Psoas muscle (tissue), 8 donors: Measurements from ENCODE around the gene SETBP1. TPM values are rescaled to one million over a fixed set of nuclear protein-coding genes. Genes with fewer than 3 reads are reported as not detected.

Experiments
- ATAC-seq, 4 donors: fragments of 200-7000 bp; cut with Tn5 transposase; one replicate each; pipeline ENCODE4 v1.9.1; 2020; ENCODE audit warnings: moderate library complexity in 3 of 4, mild to moderate bottlenecking in 2 of 4
- DNase-seq, 2 donors: peaks; one replicate each; pipeline ENCODE4 v3.0.0-alpha.2; 2020
- H3K27ac ChIP-seq: fragments of 200-600 bp; one replicate; pipeline ENCODE4 v1.8.0; 2022
- H3K27me3 ChIP-seq, 3 donors: fragments of 200-600 bp in 1 of 3; one replicate each; pipeline versions ENCODE4 v1.6.1 to v1.8.0; 2013 to 2022; ENCODE audit warnings: low read length in 2 of 3, mild to moderate bottlenecking in 2 of 3, moderate library complexity in 1 of 3; ENCODE audit not compliant: insufficient read depth in 3 of 3
- H3K36me3 ChIP-seq, 2 donors: fragments of 200-600 bp in 1 of 2; one replicate each; pipeline versions ENCODE4 v1.6.1 to v1.8.0; 2013 to 2022; ENCODE audit warnings: low read depth in 1 of 2, mild to moderate bottlenecking in 1 of 2, moderate library complexity in 1 of 2; ENCODE audit not compliant: insufficient read depth in 1 of 2
- H3K4me1 ChIP-seq: fragments of 200-600 bp; one replicate; pipeline ENCODE4 v1.8.0; 2022
- H3K4me3 ChIP-seq: fragments of 200-600 bp; one replicate; pipeline ENCODE4 v1.8.0; 2022; ENCODE audit warnings: mild to moderate bottlenecking
- H3K9me3 ChIP-seq: fragments of 200-600 bp; one replicate; pipeline ENCODE4 v1.8.0; 2022
- WGBS, 3 donors: extraction: QIAGEN DNeasy Blood & Tissue Kit; methylation state at CpG; one replicate each; pipeline versions ENCODE4 v1.1.6 to v1.1.7; 2013; 5-methylcytosine and 5-hydroxymethylcytosine counted together
- intact Hi-C, 2 donors: fragments of 100-400 bp; cut with DNase I; formaldehyde crosslinking; loops; one replicate each; pipeline versions ENCODE4 v1.11.0 to v1.14.2; 2022
- polyA plus RNA-seq, 3 donors: library from polyadenylated mRNA; stranded (reverse); fragments of 200-250 nt; gene quantifications; one replicate each; pipeline ENCODE4 v1.2.3, GENCODE V29; 2013
- total RNA-seq, 4 donors: library from RNA; stranded (reverse); fragmentation: NEBNext Ultra II Directional in 2 of 4; extraction: Animal tissue kit (Norgen Biotek cat#: 25700) in 2 of 4; gene quantifications; one replicate each; pipeline versions ENCODE4 v1.2.1 to v1.2.4, GENCODE V29; 2021 to 2023
- TF ChIP-seq, protein P1 (sequence below): fragments of 200-600 bp; IDR thresholded peaks from one replicate; pipeline ENCODE4 v1.8.0; 2022; ENCODE audit warnings: antibody characterized with exemption
- donor health status: healthy with polysubstance abuse.
- donor health status: DM: no; HTN: no; CAD: no; lungs with moderate emphysema.
- donor health status: Bipolar disorder and iron deficiency.
- donor health status: healthy.
- donor health status: DM: yes; HTN: yes; CAD: no.
- donor health status: DM: no; HTN: no; CAD: no.
- donor health status: DM: no; HTN: no; CAD: no.
- donor health status: DM: yes; HTN: yes; CAD: no.

SETBP1 gene
- total and polyA plus RNA-seq, 7 donors: 0.61 to 21.0 (median 10.5) TPM

DNA sequence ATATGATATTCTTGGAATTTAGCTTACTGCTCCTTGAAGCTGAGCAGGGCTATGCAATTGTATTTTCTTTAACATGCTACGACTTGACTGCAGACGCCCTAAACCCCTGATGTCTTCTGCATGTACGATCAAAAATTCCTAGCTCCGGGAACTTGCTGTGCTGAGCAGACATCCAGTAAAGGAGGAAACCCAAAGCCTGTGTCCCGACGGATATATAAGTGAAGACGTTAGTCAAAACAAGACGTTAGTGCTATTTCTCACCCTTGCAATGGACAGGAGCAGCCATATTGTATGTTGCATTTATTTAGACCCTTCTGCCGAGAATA lies 51.5 kb downstream of the SETBP1 start:
- no peak for DNase-seq
- peak overlapping the region; percentile 42 for H3K4me3 ChIP-seq
- no peaks in the 10 kb centered on the region for H3K27me3 ChIP-seq
- H3K4me1 ChIP-seq: peaks cover 34% of the 10 kb centered on the region
- no peaks in the 10 kb centered on the region for H3K9me3 ChIP-seq
- H3K36me3 ChIP-seq: no peaks in the 10 kb centered on the region
- TF ChIP-seq, protein P1, sequence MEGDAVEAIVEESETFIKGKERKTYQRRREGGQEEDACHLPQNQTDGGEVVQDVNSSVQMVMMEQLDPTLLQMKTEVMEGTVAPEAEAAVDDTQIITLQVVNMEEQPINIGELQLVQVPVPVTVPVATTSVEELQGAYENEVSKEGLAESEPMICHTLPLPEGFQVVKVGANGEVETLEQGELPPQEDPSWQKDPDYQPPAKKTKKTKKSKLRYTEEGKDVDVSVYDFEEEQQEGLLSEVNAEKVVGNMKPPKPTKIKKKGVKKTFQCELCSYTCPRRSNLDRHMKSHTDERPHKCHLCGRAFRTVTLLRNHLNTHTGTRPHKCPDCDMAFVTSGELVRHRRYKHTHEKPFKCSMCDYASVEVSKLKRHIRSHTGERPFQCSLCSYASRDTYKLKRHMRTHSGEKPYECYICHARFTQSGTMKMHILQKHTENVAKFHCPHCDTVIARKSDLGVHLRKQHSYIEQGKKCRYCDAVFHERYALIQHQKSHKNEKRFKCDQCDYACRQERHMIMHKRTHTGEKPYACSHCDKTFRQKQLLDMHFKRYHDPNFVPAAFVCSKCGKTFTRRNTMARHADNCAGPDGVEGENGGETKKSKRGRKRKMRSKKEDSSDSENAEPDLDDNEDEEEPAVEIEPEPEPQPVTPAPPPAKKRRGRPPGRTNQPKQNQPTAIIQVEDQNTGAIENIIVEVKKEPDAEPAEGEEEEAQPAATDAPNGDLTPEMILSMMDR: no peak
- peak in 2 of 4 donors; percentile 28 to 50 for ATAC-seq
- WGBS, 3 donors: 41 to 71% (median 47%) methylated on average over 9 of the region's 9 CpGs
- intact Hi-C loops: no loop called here
- peak overlapping the region; percentile 83 for H3K27ac ChIP-seq

DNA sequence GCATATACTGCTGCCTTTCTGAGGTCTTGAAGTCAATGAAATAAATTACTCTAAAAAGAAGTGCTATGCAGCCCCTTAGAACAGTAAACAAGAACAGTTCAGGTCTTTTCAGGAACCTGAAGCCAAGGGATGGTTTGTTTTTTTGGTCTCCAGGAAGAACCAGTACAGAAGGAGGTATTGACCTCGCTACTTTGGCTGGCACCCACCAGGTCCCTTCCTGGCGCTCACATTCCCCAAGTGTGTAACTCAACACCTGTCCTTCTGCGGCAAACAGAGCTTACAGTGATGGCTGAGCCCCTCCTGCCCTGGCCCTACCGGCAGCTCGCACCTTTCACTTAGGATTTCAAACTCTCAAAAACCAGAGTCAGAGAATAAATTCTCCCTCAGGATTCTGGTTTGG lies 51.9 kb downstream of the SETBP1 start:
- Histone ChIP-seq H3K4me1 (peaks cover 30% of the 10 kb centered on the region), H3K4me3 (peak overlapping the region; percentile 42), H3K36me3 (no peaks in the 10 kb centered on the region), H3K9me3 (no peaks in the 10 kb centered on the region), H3K27me3 (no peaks in the 10 kb centered on the region), H3K27ac (peak overlapping the region; percentile 83)
- DNase-seq (no peak), ATAC-seq (peak; percentile 46 to 75 (median 58))
- TF ChIP-seq, protein P1: no peak
- WGBS, 3 donors: 30 to 37% (median 33%) methylated on average over 5 of the region's 5 CpGs
- intact Hi-C loops: no loop called here

DNA sequence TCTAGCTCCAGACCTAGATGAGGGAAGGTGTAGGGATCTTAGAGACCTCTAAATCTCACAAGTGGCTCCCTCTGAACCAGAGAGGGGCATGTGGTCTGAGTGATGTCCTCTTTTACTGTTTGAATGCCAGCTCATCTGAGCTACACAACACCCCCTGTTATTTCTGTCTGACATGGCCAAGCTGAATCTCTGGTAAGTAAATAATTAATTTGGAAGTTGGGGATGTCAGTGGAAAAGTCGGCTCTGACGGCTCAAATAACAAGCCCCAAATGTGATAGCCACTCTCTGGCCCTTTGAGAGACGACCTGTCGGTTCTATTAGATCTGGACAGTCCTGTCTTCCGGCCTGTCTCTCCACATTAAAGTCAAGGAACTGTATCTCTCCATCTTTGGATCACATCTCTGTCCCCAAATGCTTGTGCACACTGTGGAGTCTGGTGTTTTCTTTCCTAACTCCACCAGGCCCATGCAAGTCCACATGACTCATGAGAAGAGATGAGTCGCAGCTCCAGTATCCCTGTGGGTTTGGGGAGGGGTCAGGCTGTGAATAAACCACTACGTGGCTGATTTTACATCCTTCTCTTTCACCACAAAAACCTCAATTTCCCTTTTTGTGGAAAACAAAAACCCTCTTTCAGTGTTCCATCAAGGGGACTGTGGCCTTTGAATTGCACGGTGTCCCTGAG lies 52.5 kb downstream of the SETBP1 start:
- Histone ChIP-seq H3K27ac (peak overlapping the region; percentile 83), H3K4me1 (peaks cover 30% of the 10 kb centered on the region), H3K36me3 (no peaks in the 10 kb centered on the region), H3K27me3 (no peaks in the 10 kb centered on the region), H3K9me3 (no peaks in the 10 kb centered on the region), H3K4me3 (peak overlapping the region; percentile 42)
- 55 to 84% (median 63%) methylated on average over 8 of the region's 8 CpGs for WGBS, 3 donors
- ATAC-seq: peak; percentile 83 to 89 (median 87)
- TF ChIP-seq, protein P1: no peak
- DNase-seq: no peak
- intact Hi-C loops: no loop called here

DNA sequence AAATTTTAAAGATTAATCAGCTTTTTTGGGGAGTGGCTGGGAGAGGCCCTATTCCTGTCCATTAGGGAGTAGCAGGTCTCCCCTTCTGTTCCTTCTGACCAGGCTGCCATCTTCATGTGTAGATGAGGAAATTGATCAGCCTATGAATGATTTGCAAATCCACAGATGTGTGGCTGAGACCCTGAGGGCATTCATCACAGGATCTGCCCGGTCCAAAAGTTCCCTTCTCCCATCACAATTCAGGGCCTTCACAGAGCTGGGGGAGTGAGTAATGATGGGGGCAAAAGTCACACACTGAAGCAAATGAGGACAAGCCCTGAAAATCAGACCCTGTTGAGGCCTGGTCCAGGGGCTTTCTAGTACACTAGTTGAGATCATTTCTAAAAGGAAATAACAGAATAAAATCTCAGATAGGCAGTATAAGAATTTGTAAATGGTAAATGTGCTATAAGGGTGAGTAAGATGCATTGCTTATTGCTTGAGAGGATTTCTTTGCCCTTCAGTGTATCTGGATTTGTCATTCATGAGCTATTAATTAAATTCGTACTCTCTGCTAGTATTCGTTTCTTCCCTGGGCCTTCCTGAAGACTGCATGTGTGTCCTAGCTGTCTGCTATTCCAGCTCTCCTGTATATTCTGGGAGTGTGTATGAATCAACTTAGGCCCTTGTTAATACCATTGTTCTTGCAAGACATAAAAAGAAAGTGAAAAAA lies 53.2 kb downstream of the SETBP1 start:
- Histone ChIP-seq H3K27ac (peak overlapping the region; percentile 83), H3K36me3 (no peaks in the 10 kb centered on the region), H3K27me3 (no peaks in the 10 kb centered on the region), H3K4me3 (no peak overlapping the region), H3K4me1 (peaks cover 30% of the 10 kb centered on the region), H3K9me3 (no peaks in the 10 kb centered on the region)
- intact Hi-C loops: no loop called here
- DNase-seq: no peak
- WGBS, 3 donors: 79 to 96% (median 85%) methylated on average over 3 of the region's 3 CpGs
- ATAC-seq: no peak
- TF ChIP-seq, protein P1: no peak
